ENCODE data around the gene AKT3.

AKT3 gene

GRCh38 chr1:243553090-243553489 lies 297.0 kb downstream of the AKT3 start:
- no peak for DNase-seq (ENCODE audit: extremely low read depth, low read depth)
- no peak for TF ChIP-seq CTCF (IDR thresholded peaks at IDR 0.05; ENCODE audit: low read depth, low read length)

GRCh38 chr1:243550276-243550675 lies 299.8 kb downstream of the AKT3 start:
- no peak for TF ChIP-seq CTCF (IDR thresholded peaks at IDR 0.05; ENCODE audit: low read depth, low read length)
- no peak for DNase-seq (ENCODE audit: extremely low read depth, low read depth)

DNA sequence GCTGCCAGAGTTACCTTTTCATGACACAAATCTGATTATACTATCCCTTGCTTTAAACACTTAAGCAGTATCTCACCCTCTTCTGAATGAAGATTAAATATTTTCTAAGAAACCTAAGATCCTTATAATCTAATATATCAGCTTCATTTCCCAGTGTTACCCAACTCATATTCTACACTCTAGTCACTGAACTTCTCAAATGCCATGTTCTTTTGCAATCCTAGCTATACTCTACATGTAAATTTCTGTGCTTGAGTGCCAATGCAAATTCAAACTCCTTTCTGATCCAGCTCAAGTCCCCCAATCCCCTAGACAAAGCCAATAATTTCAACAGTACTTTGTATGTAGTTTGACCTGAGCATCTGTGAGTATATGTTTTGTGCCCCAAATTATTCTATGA lies 300.3 kb downstream of the AKT3 start:
- no peak for TF ChIP-seq CTCF (IDR thresholded peaks at IDR 0.05; ENCODE audit: low read depth, low read length)
- DNase-seq (ENCODE audit: extremely low read depth, low read depth), result no peak

DNA sequence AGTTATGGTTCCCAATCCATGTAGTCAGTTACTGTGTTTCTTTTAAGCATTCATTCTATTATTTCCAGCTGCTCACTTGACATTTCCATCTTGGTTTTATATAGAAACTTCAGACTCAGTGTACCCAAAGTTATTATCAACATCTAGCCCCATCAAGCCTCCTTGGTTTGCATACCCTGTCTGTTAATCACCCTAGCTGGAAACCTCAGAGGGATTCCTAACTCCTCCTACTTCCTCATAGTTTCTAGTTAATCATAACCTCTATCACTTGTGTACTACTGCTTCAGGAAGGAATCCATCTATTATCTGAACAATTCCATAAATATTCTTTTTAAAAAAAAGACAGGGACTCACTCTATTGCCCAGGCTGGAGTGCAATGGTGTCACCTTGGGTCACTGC lies 300.9 kb downstream of the AKT3 start:
- DNase-seq (ENCODE audit: extremely low read depth, low read depth), result no peak
- no peak for TF ChIP-seq CTCF (IDR thresholded peaks at IDR 0.05; ENCODE audit: low read depth, low read length)

DNA sequence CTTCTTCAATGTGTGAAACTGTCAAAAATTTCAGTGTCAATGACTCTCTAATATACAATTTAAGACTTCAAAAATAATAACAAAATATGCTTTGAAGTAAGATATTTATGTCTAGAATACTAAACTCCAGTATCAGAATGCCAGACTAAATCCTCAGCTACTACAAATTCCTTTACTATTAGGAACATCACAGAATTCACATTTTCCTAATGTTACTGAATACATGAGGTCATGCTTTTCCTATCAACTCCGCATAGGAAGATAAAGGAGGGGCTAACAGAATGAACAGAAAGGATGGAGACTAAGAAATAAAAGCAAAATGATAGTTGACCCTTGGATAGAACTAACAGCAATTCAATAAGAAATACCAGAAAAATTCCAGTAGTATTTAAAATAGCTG lies 301.5 kb downstream of the AKT3 start:
- no peak for TF ChIP-seq CTCF (IDR thresholded peaks at IDR 0.05; ENCODE audit: low read depth, low read length)
- DNase-seq (ENCODE audit: extremely low read depth, low read depth), result no peak

DNA sequence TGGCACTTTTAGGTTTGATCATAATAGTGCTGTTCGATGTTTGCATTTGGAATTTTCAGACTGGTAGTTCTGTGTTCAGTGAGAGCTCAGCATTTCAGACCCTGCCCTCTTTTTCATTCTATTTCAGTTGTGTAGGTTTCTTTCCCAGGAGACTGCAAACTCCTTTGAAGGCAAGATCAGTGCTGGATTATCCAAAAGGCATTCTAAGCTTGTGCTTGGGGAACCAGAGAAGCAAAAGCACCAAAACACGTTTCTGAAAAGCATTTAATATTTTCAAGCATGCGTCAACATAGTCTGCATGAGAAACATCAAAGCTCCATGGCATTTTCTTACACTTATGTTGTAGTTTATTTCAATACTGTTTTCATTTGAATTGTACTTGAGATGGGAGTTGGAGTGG lies 302.2 kb downstream of the AKT3 start:
- no peak for TF ChIP-seq CTCF (IDR thresholded peaks at IDR 0.05; ENCODE audit: low read depth, low read length)
- DNase-seq (ENCODE audit: extremely low read depth, low read depth), result no peak

DNA sequence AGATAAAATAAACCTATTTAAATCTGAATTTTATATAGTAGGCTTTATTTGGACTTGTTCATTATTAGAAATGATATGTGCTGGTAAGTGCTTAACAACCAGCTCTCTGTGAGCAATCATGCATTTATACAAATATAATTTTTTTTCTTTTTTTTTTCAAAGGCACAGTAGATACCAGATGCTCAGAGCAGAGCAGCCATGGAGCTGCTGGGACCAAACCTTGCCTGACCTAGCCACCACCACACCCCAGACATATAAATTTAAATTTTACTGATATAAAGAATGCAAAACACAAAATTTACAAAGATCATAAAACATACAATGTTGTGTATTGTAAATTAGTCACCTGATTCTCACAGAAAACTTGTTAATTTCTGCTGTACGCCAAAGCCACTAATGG lies 303.6 kb downstream of the AKT3 start:
- no peak for TF ChIP-seq CTCF (IDR thresholded peaks at IDR 0.05; ENCODE audit: low read depth, low read length)
- DNase-seq (ENCODE audit: extremely low read depth, low read depth), result no peak
